Esophagus muscularis mucosa (tissue), 4 donors: ENCODE results near the gene C12orf75.
"Not testable (repeated sequence)": the region's sequence is repeated elsewhere in the genome, so short reads cannot be mapped to it uniquely, and the experiment has no call there.

Experiments used
- EP300 ChIP-seq: sonication (generic); formaldehyde crosslinking; IDR thresholded peaks from one replicate; pipeline ENCODE4 v1.6.1; 2017; ENCODE audit warnings: antibody characterized with exemption
- POLR2A ChIP-seq: fragments of 450-650 bp; IDR thresholded peaks from one replicate; pipeline ENCODE4 v1.6.1; 2017; ENCODE audit warnings: antibody characterized with exemption, moderate library complexity, mild to moderate bottlenecking, low read depth
- POLR2AphosphoS5 ChIP-seq, 2 donors: sonication (generic); formaldehyde crosslinking; IDR thresholded peaks; one replicate each; pipeline ENCODE4 v1.6.1; 2017; ENCODE audit warnings: antibody characterized with exemption in 2 of 2
- TF ChIP-seq, protein P1 (sequence below), 3 experiments: fragments of 200-600 bp in 2 of 3; fragments of 450-650 bp in 1 of 3; sonication (generic) in 2 of 3; IDR thresholded peaks; one replicate each; pipeline ENCODE4 v1.5.1; 2017 to 2019; ENCODE audit warnings: antibody characterized with exemption in 3 of 3, mild to moderate bottlenecking in 2 of 3, moderate library complexity in 1 of 3

DNA sequence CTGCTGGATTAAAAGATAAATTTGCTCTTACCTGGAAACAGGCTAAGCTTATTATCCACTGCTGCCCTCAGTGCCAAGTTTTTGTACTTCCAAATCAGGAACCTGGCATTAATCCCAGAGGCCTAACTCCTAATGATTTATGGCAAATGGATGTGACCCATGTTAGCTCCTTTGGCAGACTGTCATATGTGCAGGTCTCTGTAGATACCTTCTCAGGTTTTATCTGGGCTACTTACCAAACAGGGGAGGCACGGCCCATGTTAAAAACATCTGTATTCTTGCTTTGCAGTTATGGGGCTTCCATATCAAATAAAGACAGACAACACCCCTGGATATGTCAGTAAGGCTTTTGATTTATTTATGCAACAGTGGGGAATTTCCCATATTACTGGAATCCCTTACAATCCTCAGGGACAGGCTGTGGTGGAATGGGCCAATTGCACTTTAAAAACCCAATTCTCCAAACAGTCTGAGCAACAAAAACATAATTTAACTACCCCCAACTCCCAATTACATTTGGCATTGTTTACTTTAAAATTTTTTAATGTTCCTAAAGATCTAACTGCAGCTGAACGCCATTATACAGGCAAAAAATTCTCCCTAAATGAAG lies 19.9 kb upstream of the C12orf75 start:
- TF ChIP-seq EP300; POLR2A; POLR2AphosphoS5 (IDR thresholded peaks at IDR 0.05): not testable (repeated sequence)
- TF ChIP-seq, protein P1, sequence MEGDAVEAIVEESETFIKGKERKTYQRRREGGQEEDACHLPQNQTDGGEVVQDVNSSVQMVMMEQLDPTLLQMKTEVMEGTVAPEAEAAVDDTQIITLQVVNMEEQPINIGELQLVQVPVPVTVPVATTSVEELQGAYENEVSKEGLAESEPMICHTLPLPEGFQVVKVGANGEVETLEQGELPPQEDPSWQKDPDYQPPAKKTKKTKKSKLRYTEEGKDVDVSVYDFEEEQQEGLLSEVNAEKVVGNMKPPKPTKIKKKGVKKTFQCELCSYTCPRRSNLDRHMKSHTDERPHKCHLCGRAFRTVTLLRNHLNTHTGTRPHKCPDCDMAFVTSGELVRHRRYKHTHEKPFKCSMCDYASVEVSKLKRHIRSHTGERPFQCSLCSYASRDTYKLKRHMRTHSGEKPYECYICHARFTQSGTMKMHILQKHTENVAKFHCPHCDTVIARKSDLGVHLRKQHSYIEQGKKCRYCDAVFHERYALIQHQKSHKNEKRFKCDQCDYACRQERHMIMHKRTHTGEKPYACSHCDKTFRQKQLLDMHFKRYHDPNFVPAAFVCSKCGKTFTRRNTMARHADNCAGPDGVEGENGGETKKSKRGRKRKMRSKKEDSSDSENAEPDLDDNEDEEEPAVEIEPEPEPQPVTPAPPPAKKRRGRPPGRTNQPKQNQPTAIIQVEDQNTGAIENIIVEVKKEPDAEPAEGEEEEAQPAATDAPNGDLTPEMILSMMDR (IDR thresholded peaks at IDR 0.05), result not testable (repeated sequence)
